HepG2 (cell line): Measurements from ENCODE around the gene LMAN1L. TPM values are rescaled to one million over a fixed set of nuclear protein-coding genes. Genes with fewer than 3 reads are reported as not detected.

Experiments
- EED ChIP-seq: sonication (generic); formaldehyde crosslinking; IDR thresholded peaks from 2 replicates; pipeline ENCODE4 v1.5.0; 2020; ENCODE audit warnings: mild to moderate bottlenecking, missing genetic modification reagents
- ESRRA ChIP-seq: sonication (generic); formaldehyde crosslinking; IDR thresholded peaks from 2 replicates; pipeline ENCODE4 v1.5.1; 2020; ENCODE audit warnings: mild to moderate bottlenecking, low read depth, missing genetic modification reagents
- FOXP1 ChIP-seq, 2 experiments: fragments of 450-650 bp in 1 of 2; IDR thresholded peaks; 2 replicates each; pipeline ENCODE4 v1.6.1; 2017 to 2018; ENCODE audit warnings: antibody characterized with exemption in 1 of 2
- GATA4 ChIP-seq: sonication (generic); IDR thresholded peaks from 2 replicates; pipeline ENCODE4 v1.6.1; 2016; ENCODE audit warnings: antibody characterized with exemption, low read depth, borderline replicate concordance
- IKZF1 ChIP-seq: fragments of 450-650 bp; IDR thresholded peaks from 2 replicates; pipeline ENCODE4 v1.7.1; 2016
- KDM2A ChIP-seq: sonication (generic); formaldehyde crosslinking; IDR thresholded peaks from 2 replicates; pipeline ENCODE4 v1.4.0; 2020; ENCODE audit warnings: low read depth, missing genetic modification reagents, borderline replicate concordance
- KMT2B ChIP-seq: IDR thresholded peaks from 2 replicates; pipeline ENCODE4 v1.6.1; 2016; ENCODE audit warnings: missing genetic modification reagents, missing compliant biosample characterization
- PLRG1 ChIP-seq: fragments of 450-650 bp; conservative IDR thresholded peaks from 2 replicates; pipeline ENCODE4 v1.6.1; 2016
- SRSF4 ChIP-seq: fragments of 200-400 bp; formaldehyde crosslinking; IDR thresholded peaks from one replicate; pipeline ENCODE4 v1.6.1; 2018; ENCODE audit warnings: mild to moderate bottlenecking, low read depth, low read length, moderate library complexity; ENCODE audit not compliant: poor library complexity, severe bottlenecking
- TOE1 ChIP-seq: sonication (generic); formaldehyde crosslinking; IDR thresholded peaks from 2 replicates; pipeline ENCODE4 v1.4.0; 2020; ENCODE audit warnings: mild to moderate bottlenecking, missing genetic modification reagents
- ZFX ChIP-seq: sonication (generic); formaldehyde crosslinking; IDR thresholded peaks from 2 replicates; pipeline ENCODE4 v1.4.0; 2020; ENCODE audit warnings: mild to moderate bottlenecking, low read depth, missing genetic modification reagents, moderate library complexity
- ZNF124 ChIP-seq: sonication (generic); formaldehyde crosslinking; IDR thresholded peaks from 2 replicates; pipeline ENCODE4 v1.4.0; 2020; ENCODE audit warnings: missing genetic modification reagents
- ZNF34 ChIP-seq: sonication (generic); formaldehyde crosslinking; IDR thresholded peaks from 2 replicates; pipeline ENCODE4 v1.4.0; 2020; ENCODE audit warnings: mild to moderate bottlenecking, missing genetic modification reagents, borderline replicate concordance
- ZNF343 ChIP-seq: sonication (generic); formaldehyde crosslinking; IDR thresholded peaks from 2 replicates; pipeline ENCODE4 v1.4.0; 2020; ENCODE audit warnings: mild to moderate bottlenecking, missing genetic modification reagents
- polyA plus RNA-seq, 8 experiments: library from polyadenylated mRNA; depleted of rRNA in 3 of 8; stranded (reverse) in 7 of 8; unstranded in 1 of 8; fragments of >200 nt; fragmentation: Illumina TruSeq in 4 of 8; extraction: Trizol in 4 of 8; gene quantifications; 2 replicates each; pipeline versions ENCODE4 v1.2.1 to v1.2.3, GENCODE V29; 2011 to 2016; ENCODE audit warnings: low read depth in 4 of 8, missing spikeins in 1 of 8, mixed read lengths in 1 of 8; ENCODE audit not compliant: insufficient read depth in 1 of 8
- total RNA-seq, 5 experiments: library from RNA; depleted of rRNA; stranded (reverse); fragments of >200 nt; fragmentation: Illumina TruSeq; extraction: Trizol; gene quantifications; 2 replicates each; pipeline ENCODE4 v1.2.3, GENCODE V29; 2016; ENCODE audit warnings: low read depth in 1 of 5
- TF ChIP-seq, protein P1 (sequence below): sonication (generic); formaldehyde crosslinking; IDR thresholded peaks from 2 replicates; pipeline ENCODE4 v1.4.0; 2020; ENCODE audit warnings: mild to moderate bottlenecking, low read depth, missing genetic modification reagents
- TF ChIP-seq, protein P2 (sequence below): sonication (generic); formaldehyde crosslinking; IDR thresholded peaks from 2 replicates; pipeline ENCODE4 v1.4.0; 2020; ENCODE audit warnings: mild to moderate bottlenecking, missing genetic modification reagents
- TF ChIP-seq, protein P3 (sequence below): sonication (generic); formaldehyde crosslinking; IDR thresholded peaks from 2 replicates; pipeline ENCODE4 v1.8.0; 2022; ENCODE audit warnings: missing genetic modification reagents, low read depth, mild to moderate bottlenecking, borderline replicate concordance
- TF ChIP-seq, protein P4 (sequence below): sonication (generic); formaldehyde crosslinking; IDR thresholded peaks from 2 replicates; pipeline ENCODE4 v1.5.1; 2020; ENCODE audit warnings: mild to moderate bottlenecking, missing genetic modification reagents, moderate library complexity
- TF ChIP-seq, protein P5 (sequence below): sonication (generic); formaldehyde crosslinking; IDR thresholded peaks from 2 replicates; pipeline ENCODE4 v1.5.1; 2020; ENCODE audit warnings: missing genetic modification reagents, mild to moderate bottlenecking, borderline replicate concordance
- TF ChIP-seq, protein P6 (sequence below): sonication (generic); formaldehyde crosslinking; IDR thresholded peaks from 2 replicates; pipeline ENCODE4 v1.5.1; 2020; ENCODE audit warnings: mild to moderate bottlenecking, moderate library complexity, missing genetic modification reagents

LMAN1L gene
- total and polyA plus RNA-seq, 2 of the 13 experiments (the other 11 are each of a cell fraction or from before 2014, with no cell fraction given), result not detected

DNA sequence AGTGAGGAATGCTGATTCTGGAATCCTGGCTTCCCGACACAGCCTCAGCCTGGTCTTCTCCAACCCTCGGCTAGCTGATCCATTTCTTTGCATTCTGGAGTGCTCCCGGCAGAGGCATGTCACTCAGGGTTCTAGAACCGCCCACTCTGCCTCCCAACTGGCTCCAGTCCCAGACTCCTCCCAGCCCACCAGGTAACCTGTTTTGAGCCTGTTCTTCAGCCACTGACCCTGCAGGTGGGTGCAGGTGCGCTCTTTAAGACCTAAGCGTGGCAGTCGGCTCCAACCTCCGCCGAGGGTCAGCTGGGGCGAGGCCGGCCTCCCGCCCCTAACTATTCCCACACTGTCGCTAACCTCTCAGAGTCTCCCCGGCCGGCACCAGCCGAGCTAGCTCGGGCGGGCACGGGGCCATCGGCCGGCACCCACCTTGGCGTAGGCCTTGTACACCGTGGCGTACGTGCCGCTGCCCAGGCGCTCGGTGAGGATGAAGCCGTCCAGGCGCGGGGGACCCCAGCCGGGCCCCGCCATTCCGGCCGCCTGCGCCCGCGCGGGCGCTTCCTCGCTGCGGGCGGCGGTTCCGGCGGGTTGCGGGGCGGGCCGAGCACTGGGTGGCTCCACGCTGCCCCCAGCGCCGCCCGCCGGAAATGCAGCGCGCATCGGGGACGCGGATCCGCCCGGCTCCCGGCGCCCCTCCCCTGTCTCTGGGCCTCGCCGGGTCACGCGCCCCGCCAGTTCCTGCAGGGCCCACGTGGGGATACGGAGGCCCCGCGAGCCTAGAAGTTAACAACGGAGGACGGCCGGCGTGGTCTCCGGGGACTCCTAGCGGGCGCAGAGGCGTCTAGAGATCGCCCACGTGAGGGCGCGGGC, 30.2 kb downstream of the LMAN1L start, which contains the start of gene ULK3 (continued):
- TF ChIP-seq, protein P1, sequence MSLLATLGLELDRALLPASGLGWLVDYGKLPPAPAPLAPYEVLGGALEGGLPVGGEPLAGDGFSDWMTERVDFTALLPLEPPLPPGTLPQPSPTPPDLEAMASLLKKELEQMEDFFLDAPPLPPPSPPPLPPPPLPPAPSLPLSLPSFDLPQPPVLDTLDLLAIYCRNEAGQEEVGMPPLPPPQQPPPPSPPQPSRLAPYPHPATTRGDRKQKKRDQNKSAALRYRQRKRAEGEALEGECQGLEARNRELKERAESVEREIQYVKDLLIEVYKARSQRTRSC (CRISPR knock-in tag), result no peak
- no peak for TF ChIP-seq FOXP1 (IDR thresholded peaks at IDR 0.05)
- no peak for TF ChIP-seq FOXP1 (CRISPR knock-in tag; IDR thresholded peaks at IDR 0.05)
- no peak for TF ChIP-seq PLRG1
- TF ChIP-seq, protein P2, sequence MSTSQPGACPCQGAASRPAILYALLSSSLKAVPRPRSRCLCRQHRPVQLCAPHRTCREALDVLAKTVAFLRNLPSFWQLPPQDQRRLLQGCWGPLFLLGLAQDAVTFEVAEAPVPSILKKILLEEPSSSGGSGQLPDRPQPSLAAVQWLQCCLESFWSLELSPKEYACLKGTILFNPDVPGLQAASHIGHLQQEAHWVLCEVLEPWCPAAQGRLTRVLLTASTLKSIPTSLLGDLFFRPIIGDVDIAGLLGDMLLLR (CRISPR knock-in tag), result peak; percentile 53
- TF ChIP-seq, protein P3, sequence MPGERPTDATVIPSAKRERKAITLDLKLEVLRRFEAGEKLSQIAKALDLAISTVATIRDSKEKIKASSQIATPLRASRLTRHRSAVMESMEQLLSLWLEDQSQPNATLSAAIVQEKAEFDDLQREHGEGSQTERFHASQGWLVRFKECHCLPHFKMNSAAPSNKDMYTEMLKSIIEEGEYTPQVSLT (CRISPR knock-in tag), result no peak
- no peak for TF ChIP-seq SRSF4
- peak; percentile 94 for TF ChIP-seq KDM2A
- no peak for TF ChIP-seq ZNF124 (CRISPR knock-in tag)
- TF ChIP-seq, protein P4, sequence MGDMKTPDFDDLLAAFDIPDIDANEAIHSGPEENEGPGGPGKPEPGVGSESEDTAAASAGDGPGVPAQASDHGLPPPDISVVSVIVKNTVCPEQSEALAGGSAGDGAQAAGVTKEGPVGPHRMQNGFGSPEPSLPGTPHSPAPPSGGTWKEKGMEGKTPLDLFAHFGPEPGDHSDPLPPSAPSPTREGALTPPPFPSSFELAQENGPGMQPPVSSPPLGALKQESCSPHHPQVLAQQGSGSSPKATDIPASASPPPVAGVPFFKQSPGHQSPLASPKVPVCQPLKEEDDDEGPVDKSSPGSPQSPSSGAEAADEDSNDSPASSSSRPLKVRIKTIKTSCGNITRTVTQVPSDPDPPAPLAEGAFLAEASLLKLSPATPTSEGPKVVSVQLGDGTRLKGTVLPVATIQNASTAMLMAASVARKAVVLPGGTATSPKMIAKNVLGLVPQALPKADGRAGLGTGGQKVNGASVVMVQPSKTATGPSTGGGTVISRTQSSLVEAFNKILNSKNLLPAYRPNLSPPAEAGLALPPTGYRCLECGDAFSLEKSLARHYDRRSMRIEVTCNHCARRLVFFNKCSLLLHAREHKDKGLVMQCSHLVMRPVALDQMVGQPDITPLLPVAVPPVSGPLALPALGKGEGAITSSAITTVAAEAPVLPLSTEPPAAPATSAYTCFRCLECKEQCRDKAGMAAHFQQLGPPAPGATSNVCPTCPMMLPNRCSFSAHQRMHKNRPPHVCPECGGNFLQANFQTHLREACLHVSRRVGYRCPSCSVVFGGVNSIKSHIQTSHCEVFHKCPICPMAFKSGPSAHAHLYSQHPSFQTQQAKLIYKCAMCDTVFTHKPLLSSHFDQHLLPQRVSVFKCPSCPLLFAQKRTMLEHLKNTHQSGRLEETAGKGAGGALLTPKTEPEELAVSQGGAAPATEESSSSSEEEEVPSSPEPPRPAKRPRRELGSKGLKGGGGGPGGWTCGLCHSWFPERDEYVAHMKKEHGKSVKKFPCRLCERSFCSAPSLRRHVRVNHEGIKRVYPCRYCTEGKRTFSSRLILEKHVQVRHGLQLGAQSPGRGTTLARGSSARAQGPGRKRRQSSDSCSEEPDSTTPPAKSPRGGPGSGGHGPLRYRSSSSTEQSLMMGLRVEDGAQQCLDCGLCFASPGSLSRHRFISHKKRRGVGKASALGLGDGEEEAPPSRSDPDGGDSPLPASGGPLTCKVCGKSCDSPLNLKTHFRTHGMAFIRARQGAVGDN (CRISPR knock-in tag), result peak; percentile 94
- no peak for TF ChIP-seq GATA4
- TF ChIP-seq ESRRA (CRISPR knock-in tag), result 0 out of 2 replicates have a peak, but pooled peaks have one; percentile 45
- peak; percentile 58; the same call in 1 of the 2 replicates for TF ChIP-seq ZNF343 (CRISPR knock-in tag)
- TF ChIP-seq ZNF34, result peak; percentile 96
- no peak; the same call in 1 of the 2 replicates for TF ChIP-seq KMT2B
- no peak for TF ChIP-seq EED (CRISPR knock-in tag)
- TF ChIP-seq, protein P5, sequence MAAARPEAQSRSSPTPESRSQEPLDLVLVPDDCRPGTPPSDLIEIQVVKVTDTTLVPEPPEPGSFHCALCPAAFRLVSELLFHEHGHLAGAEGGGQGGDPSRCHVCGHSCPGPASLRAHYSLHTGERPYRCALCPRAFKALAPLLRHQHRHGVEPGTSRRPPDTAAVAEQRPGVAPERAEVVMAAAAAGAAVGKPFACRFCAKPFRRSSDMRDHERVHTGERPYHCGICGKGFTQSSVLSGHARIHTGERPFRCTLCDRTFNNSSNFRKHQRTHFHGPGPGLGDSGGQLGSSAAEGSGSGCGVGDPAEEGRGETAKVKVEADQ (CRISPR knock-in tag), result peak; percentile 57; the same call in 1 of the 2 replicates
- TF ChIP-seq IKZF1, result no peak
- peak; percentile 67 for TF ChIP-seq ZFX (CRISPR knock-in tag)
- TF ChIP-seq TOE1, result no peak
- TF ChIP-seq, protein P6, sequence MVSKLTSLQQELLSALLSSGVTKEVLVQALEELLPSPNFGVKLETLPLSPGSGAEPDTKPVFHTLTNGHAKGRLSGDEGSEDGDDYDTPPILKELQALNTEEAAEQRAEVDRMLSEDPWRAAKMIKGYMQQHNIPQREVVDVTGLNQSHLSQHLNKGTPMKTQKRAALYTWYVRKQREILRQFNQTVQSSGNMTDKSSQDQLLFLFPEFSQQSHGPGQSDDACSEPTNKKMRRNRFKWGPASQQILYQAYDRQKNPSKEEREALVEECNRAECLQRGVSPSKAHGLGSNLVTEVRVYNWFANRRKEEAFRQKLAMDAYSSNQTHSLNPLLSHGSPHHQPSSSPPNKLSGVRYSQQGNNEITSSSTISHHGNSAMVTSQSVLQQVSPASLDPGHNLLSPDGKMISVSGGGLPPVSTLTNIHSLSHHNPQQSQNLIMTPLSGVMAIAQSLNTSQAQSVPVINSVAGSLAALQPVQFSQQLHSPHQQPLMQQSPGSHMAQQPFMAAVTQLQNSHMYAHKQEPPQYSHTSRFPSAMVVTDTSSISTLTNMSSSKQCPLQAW (CRISPR knock-in tag), result no peak
